H1 (cell line): Measurements from ENCODE around the gene MBNL2. TPM values are rescaled to one million over a fixed set of nuclear protein-coding genes. Genes with fewer than 3 reads are reported as not detected.

ENCODE experiments used
- CTCF ChIA-PET: fragments of 300-600 bp; sonication (Branson Sonifier 250); formaldehyde crosslinking; loops from one replicate; lab custom pipeline; 2021; ENCODE audit not compliant: partially characterized antibody; lab: Charles Lee
- POLR2A ChIA-PET: fragments of 300-600 bp; sonication (Branson Sonifier 250); formaldehyde crosslinking; loops from one replicate; lab custom pipeline; 2021; ENCODE audit warnings: inconsistent platforms; ENCODE audit not compliant: partially characterized antibody; lab: Charles Lee
- DNase-seq, 2 experiments: peaks; one replicate each; pipeline versions ENCODE4 v3.0.0 to v3.0.0-alpha.2; 2010 to 2022; ENCODE audit warnings: low spot score in 2 of 2, low read depth in 1 of 2, mixed read lengths in 1 of 2
- FAIRE-seq: peaks from 2 replicates; lab custom pipeline; 2011; peaks lifted over from hg19 to GRCh38; lab: Jason Lieb, UNC
- H2AFZ ChIP-seq: 2 replicates; pipeline ENCODE4 v1.8.1; 2012; ENCODE audit warnings: low read length, inconsistent platforms
- H2AK5ac ChIP-seq: 2 replicates; pipeline ENCODE4 v1.6.1; 2013; ENCODE audit warnings: low read depth, low read length
- H2BK120ac ChIP-seq: replicated peaks from 2 replicates; pipeline ENCODE3; 2013; ENCODE audit warnings: low read depth, low read length, inconsistent platforms
- H2BK12ac ChIP-seq: 2 replicates; pipeline ENCODE4 v1.6.1; 2013; ENCODE audit warnings: low read depth, low read length
- H2BK15ac ChIP-seq: 2 replicates; pipeline ENCODE4 v1.6.1; 2013; ENCODE audit warnings: low read length
- H2BK20ac ChIP-seq: 2 replicates; pipeline ENCODE4 v1.6.1; 2013; ENCODE audit warnings: low read length
- H2BK5ac ChIP-seq: 2 replicates; pipeline ENCODE4 v1.6.1; 2013; ENCODE audit warnings: low read depth, low read length
- H3K14ac ChIP-seq: 2 replicates; pipeline ENCODE4 v1.6.1; 2013; ENCODE audit warnings: inconsistent platforms; ENCODE audit not compliant: insufficient read length
- H3K18ac ChIP-seq: 2 replicates; pipeline ENCODE4 v1.6.1; 2013; ENCODE audit warnings: low read length; ENCODE audit errors: extremely low read depth
- H3K23ac ChIP-seq: 2 replicates; pipeline ENCODE4 v1.6.1; 2013; ENCODE audit warnings: inconsistent platforms; ENCODE audit not compliant: insufficient read length
- H3K23me2 ChIP-seq: 2 replicates; pipeline ENCODE4 v1.6.1; 2013; ENCODE audit warnings: low read depth, low read length
- H3K27ac ChIP-seq: 2 replicates; pipeline ENCODE4 v1.6.1; 2011; ENCODE audit warnings: low read depth, low read length, inconsistent platforms
- H3K27me3 ChIP-seq, 4 experiments: replicated peaks in 1 of 4; 1 replicate in 1 of 4; 2 replicates in 3 of 4; pipeline versions ENCODE4 v1.6.1 to v1.8.1; 2011 to 2013; ENCODE audit warnings: low read length in 3 of 4, mild to moderate bottlenecking in 3 of 4, inconsistent platforms in 2 of 4, mixed read lengths in 2 of 4, moderate library complexity in 1 of 4; ENCODE audit not compliant: control insufficient read depth in 3 of 4, insufficient read depth in 3 of 4; ENCODE audit errors: extremely low read depth in 1 of 4
- H3K36me3 ChIP-seq, 4 experiments: 2 replicates each; pipeline versions ENCODE4 v1.6.1 to v1.8.1; 2011 to 2013; ENCODE audit warnings: mild to moderate bottlenecking in 4 of 4, low read length in 3 of 4, moderate library complexity in 2 of 4, control low read depth in 1 of 4, inconsistent platforms in 1 of 4; ENCODE audit not compliant: insufficient read depth in 4 of 4, control insufficient read depth in 2 of 4
- H3K4ac ChIP-seq: replicated peaks from 2 replicates; pipeline ENCODE3; 2013; ENCODE audit warnings: low read length, low read depth, mixed read lengths, inconsistent platforms; ENCODE audit not compliant: insufficient read length
- H3K4me1 ChIP-seq, 4 experiments: replicated peaks in 1 of 4; 1 replicate in 1 of 4; 2 replicates in 3 of 4; pipeline versions ENCODE4 v1.6.1 to v1.8.1; 2011 to 2013; ENCODE audit warnings: low read length in 3 of 4, inconsistent platforms in 2 of 4, mixed read lengths in 1 of 4; ENCODE audit not compliant: insufficient read depth in 4 of 4, control insufficient read depth in 3 of 4
- H3K4me2 ChIP-seq, 2 experiments: 2 replicates each; pipeline versions ENCODE4 v1.6.1 to v1.8.1; 2011 to 2013; ENCODE audit warnings: low read depth in 2 of 2, low read length in 2 of 2, control low read depth in 1 of 2, inconsistent platforms in 1 of 2, mild to moderate bottlenecking in 1 of 2; ENCODE audit not compliant: insufficient read depth in 1 of 2
- H3K4me3 ChIP-seq, 4 experiments: fragments of 200-600, 300-600 bp in 1 of 4; sonication (generic), shearing (Covaris generic), sonication (Bioruptor Twin) in 1 of 4; 2 replicates each; pipeline versions ENCODE4 v1.5.1 to v1.8.1; 2011 to 2016; ENCODE audit warnings: low read length in 4 of 4, low read depth in 3 of 4, control low read depth in 2 of 4, inconsistent platforms in 2 of 4, mild to moderate bottlenecking in 2 of 4, mixed read lengths in 1 of 4, moderate library complexity in 1 of 4; ENCODE audit not compliant: insufficient read depth in 2 of 4; ENCODE audit errors: extremely low read depth in 1 of 4
- H3K56ac ChIP-seq: replicated peaks from 2 replicates; pipeline ENCODE3; 2013; ENCODE audit warnings: low read depth, mild to moderate bottlenecking, mixed read lengths, low read length, inconsistent platforms; ENCODE audit not compliant: insufficient read length
- H3K79me1 ChIP-seq: 2 replicates; pipeline ENCODE4 v1.6.1; 2013; ENCODE audit warnings: low read depth, low read length, control low read depth
- H3K79me2 ChIP-seq, 2 experiments: 2 replicates each; pipeline versions ENCODE4 v1.6.1 to v1.8.1; 2012 to 2013; ENCODE audit warnings: low read length in 2 of 2, mild to moderate bottlenecking in 2 of 2, inconsistent platforms in 1 of 2; ENCODE audit not compliant: insufficient read depth in 2 of 2, control insufficient read depth in 1 of 2
- H3K9ac ChIP-seq, 4 experiments: replicated peaks in 1 of 4; 1 replicate in 1 of 4; 2 replicates in 3 of 4; pipeline versions ENCODE4 v1.6.1 to v1.8.1; 2011 to 2013; ENCODE audit warnings: low read depth in 3 of 4, low read length in 3 of 4, control low read depth in 2 of 4, mild to moderate bottlenecking in 2 of 4, moderate library complexity in 2 of 4, inconsistent platforms in 1 of 4; ENCODE audit errors: extremely low read depth in 1 of 4
- H3K9me3 ChIP-seq, 2 experiments: 2 replicates each; pipeline versions ENCODE4 v1.6.1 to v1.8.1; 2012 to 2013; ENCODE audit warnings: mild to moderate bottlenecking in 2 of 2, moderate library complexity in 2 of 2, control low read depth in 1 of 2, inconsistent platforms in 1 of 2, low read depth in 1 of 2, low read length in 1 of 2, mixed read lengths in 1 of 2; ENCODE audit not compliant: insufficient read depth in 2 of 2
- H4K20me1 ChIP-seq, 2 experiments: replicated peaks in 1 of 2; 2 replicates each; pipeline versions ENCODE3 to v1.8.1; 2011 to 2013; ENCODE audit warnings: inconsistent platforms in 2 of 2, low read length in 2 of 2, mild to moderate bottlenecking in 1 of 2; ENCODE audit not compliant: insufficient read depth in 2 of 2, control insufficient read depth in 1 of 2
- H4K5ac ChIP-seq: 2 replicates; pipeline ENCODE4 v1.6.1; 2013; ENCODE audit warnings: low read length, low read depth, mixed read lengths, inconsistent platforms; ENCODE audit not compliant: insufficient read length
- H4K8ac ChIP-seq: 2 replicates; pipeline ENCODE4 v1.8.0; 2013; ENCODE audit warnings: mild to moderate bottlenecking, moderate library complexity, low read length, inconsistent platforms; ENCODE audit not compliant: insufficient read depth; ENCODE audit errors: extremely low read depth
- H4K91ac ChIP-seq: replicated peaks from 2 replicates; pipeline ENCODE3; 2013; ENCODE audit warnings: low read length, mixed read lengths, inconsistent platforms; ENCODE audit not compliant: insufficient read length
- BACH1 ChIP-seq: IDR thresholded peaks from 2 replicates; pipeline ENCODE4 v1.6.1; 2012; ENCODE audit warnings: low read length, improper control_type of control experiment
- CBX5 ChIP-seq: fragments of 300-800, 300-1000 bp; sonication (generic); IDR thresholded peaks from 2 replicates; pipeline ENCODE4 v1.7.1; 2016; ENCODE audit warnings: antibody characterized with exemption, low read length, low read depth
- CREB1 ChIP-seq: IDR thresholded peaks from 2 replicates; pipeline ENCODE4 v1.6.1; 2012; ENCODE audit warnings: inconsistent platforms
- CTCF ChIP-seq, 3 experiments: IDR thresholded peaks; 1 replicate in 2 of 3; 2 replicates in 1 of 3; pipeline versions ENCODE4 v1.5.1 to v1.6.1; 2011; ENCODE audit warnings: low read length in 3 of 3, mild to moderate bottlenecking in 3 of 3, inconsistent platforms in 2 of 3, low read depth in 1 of 3, moderate library complexity in 1 of 3; ENCODE audit not compliant: insufficient read depth in 1 of 3; ENCODE audit errors: control extremely low read depth in 1 of 3
- EP300 ChIP-seq, 2 experiments: IDR thresholded peaks; 1 replicate in 1 of 2; 2 replicates in 1 of 2; pipeline ENCODE4 v1.6.1; 2011 to 2012; ENCODE audit warnings: low read depth in 2 of 2, low read length in 2 of 2, mild to moderate bottlenecking in 2 of 2, borderline replicate concordance in 1 of 2, inconsistent platforms in 1 of 2, moderate library complexity in 1 of 2
- POLR2AphosphoS5 ChIP-seq: IDR thresholded peaks from 2 replicates; pipeline ENCODE4 v1.6.1; 2011; ENCODE audit warnings: low read depth, low read length
- RFX5 ChIP-seq: IDR thresholded peaks from 2 replicates; pipeline ENCODE4 v1.6.1; 2011; ENCODE audit warnings: low read depth, low read length, improper control_type of control experiment, borderline replicate concordance
- SAP30 ChIP-seq: fragments of 300-600 bp; sonication (generic); IDR thresholded peaks from 2 replicates; pipeline ENCODE4 v1.7.1; 2012; ENCODE audit warnings: low read length, moderate library complexity, mild to moderate bottlenecking, inconsistent platforms; ENCODE audit not compliant: insufficient read depth, insufficient replicate concordance
- SP2 ChIP-seq: IDR thresholded peaks from 2 replicates; pipeline ENCODE4 v1.6.1; 2012; ENCODE audit warnings: mild to moderate bottlenecking, low read length, inconsistent platforms
- WGBS, 2 experiments: shearing (Covaris generic) in 1 of 2; methylation state at CpG; one replicate each; pipeline versions ENCODE4 v1.1.6 to v1.1.7; 2013 to 2015; ENCODE audit warnings: low lambda C conversion rate in 2 of 2, mixed read lengths in 2 of 2, inconsistent platforms in 1 of 2, low coverage in 1 of 2, missing lambda C conversion rate in 1 of 2; ENCODE audit not compliant: insufficient replicate concordance in 2 of 2, insufficient coverage in 1 of 2, insufficient read length in 1 of 2; ENCODE audit errors: extremely low coverage in 1 of 2, missing lambda C conversion rate in 1 of 2; 5-methylcytosine and 5-hydroxymethylcytosine counted together
- polyA plus RNA-seq, 7 experiments: library from polyadenylated mRNA; depleted of rRNA in 3 of 7; stranded (reverse) in 5 of 7; unstranded in 2 of 7; fragments of >200 nt in 5 of 7; fragments of 200-250 nt in 2 of 7; gene quantifications; 1 replicate in 5 of 7; 2 replicates in 1 of 7; 4 replicates in 1 of 7; pipeline versions ENCODE4 v1.2.1 to v1.2.3, GENCODE V29; 2011 to 2013; ENCODE audit warnings: missing spikeins in 2 of 7, mixed read lengths in 2 of 7
- total RNA-seq: library from RNA; stranded (reverse); fragmentation: NEBNext Ultra II Directional; extraction: Animal tissue kit (Norgen Biotek cat#: 25700); gene quantifications from 2 replicates; pipeline ENCODE4 v1.2.1, GENCODE V29; 2021
- TF ChIP-seq, protein P1 (sequence below): IDR thresholded peaks from 2 replicates; pipeline ENCODE4 v1.6.1; 2012; ENCODE audit warnings: inconsistent platforms

MBNL2 gene
- total and polyA plus RNA-seq, 2 of the 8 experiments (the other 6 are each of a cell fraction or from before 2014, with no cell fraction given): 1.0 to 2.6 TPM

DNA sequence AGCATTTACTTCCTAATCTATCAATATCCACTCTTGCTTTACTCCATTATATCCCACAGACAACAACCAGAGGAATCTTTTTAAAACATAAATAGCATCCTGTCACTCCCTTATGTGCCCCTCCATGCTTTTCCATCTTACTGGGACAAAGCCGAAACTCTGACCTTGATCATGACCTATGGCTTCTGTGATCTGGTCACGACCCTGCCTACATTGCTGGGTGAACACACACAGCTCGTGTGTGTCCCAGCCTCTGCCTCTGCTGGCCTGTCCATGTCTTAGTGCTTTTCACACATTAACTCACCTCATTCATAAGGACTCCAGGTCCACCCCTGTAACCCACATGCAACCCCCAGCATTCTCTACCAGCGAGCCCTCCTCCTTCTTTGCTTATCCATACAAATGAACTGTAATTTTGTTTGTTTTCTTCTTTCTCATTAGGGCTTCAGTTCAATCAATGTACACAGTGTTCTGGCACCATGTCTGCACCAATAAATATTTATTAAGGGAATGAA lies 115.9 kb downstream of the MBNL2 start:
- FAIRE-seq (no peak), DNase-seq (no peak)
- Histone ChIP-seq H3K4me3 (no peak overlapping the region), H3K4me2 (no peak overlapping the region), H3K14ac (no peak overlapping the region), H3K56ac (no peak overlapping the region), H2BK5ac (no peak overlapping the region), H2BK12ac (no peak overlapping the region), H3K4ac (no peak overlapping the region), H4K20me1 (peaks cover 0 to 1% of the 10 kb centered on the region in 2 experiments), H4K5ac (no peak overlapping the region), H3K9ac (no peak overlapping the region), H2BK20ac (no peak overlapping the region), H3K23me2 (peaks cover 4% of the 10 kb centered on the region; the same call in 1 of the 2 replicates), H2BK120ac (no peak overlapping the region), H3K79me2 (no peaks in the 10 kb centered on the region), H3K9me3 (no peaks in the 10 kb centered on the region), H2AK5ac (no peak overlapping the region), H3K79me1 (no peaks in the 10 kb centered on the region), H4K8ac (no peak overlapping the region), H3K23ac (no peak overlapping the region), H3K27ac (no peak overlapping the region), H3K18ac (no peak overlapping the region), H4K91ac (no peak overlapping the region), H3K27me3 (no peaks in the 10 kb centered on the region), H2AFZ (no peak overlapping the region), H3K36me3 (no peaks in the 10 kb centered on the region), H3K4me1 (peaks cover 0 to 4% (median 3%) of the 10 kb centered on the region in 4 experiments; a peak in 2 of 7 replicates), H2BK15ac (no peak overlapping the region)
- ChIA-PET POLR2A (no interaction called here), CTCF (interaction anchor here (1.4 to 1.6 kb wide), 2 partner anchors 12 to 228 kb away, joined by 4 to 6 read pairs; no protein-coding TSS in a partner anchor)
- 92% methylated on average over 4 of the region's 4 CpGs; no CpG with 5 or more reads in 1 of the 2 experiments for WGBS, 2 experiments
- TF ChIP-seq, protein P1, sequence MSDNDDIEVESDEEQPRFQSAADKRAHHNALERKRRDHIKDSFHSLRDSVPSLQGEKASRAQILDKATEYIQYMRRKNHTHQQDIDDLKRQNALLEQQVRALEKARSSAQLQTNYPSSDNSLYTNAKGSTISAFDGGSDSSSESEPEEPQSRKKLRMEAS: no peak
- no peak for TF ChIP-seq SP2
- TF ChIP-seq POLR2AphosphoS5: no peak
- no peak for TF ChIP-seq BACH1
- no peak for TF ChIP-seq CTCF (IDR thresholded peaks at IDR 0.05; ENCODE audit: control extremely low read depth in 1 of 3, insufficient read depth in 1 of 3, low read depth in 1 of 3, low read length in 3 of 3)
- no peak for TF ChIP-seq RFX5
- TF ChIP-seq CREB1: no peak
- TF ChIP-seq CBX5: no peak
- TF ChIP-seq SAP30: no peak
- no peak for TF ChIP-seq EP300 (IDR thresholded peaks at IDR 0.05; ENCODE audit: borderline replicate concordance in 1 of 2, low read depth in 2 of 2, low read length in 2 of 2)
